Measurements from ENCODE around the gene CCDC110. TPM values are rescaled to one million over a fixed set of nuclear protein-coding genes. Genes with fewer than 3 reads are reported as not detected.
A peak's percentile ranks its signal among the peaks of the same experiment; 100 is the strongest.

The CCDC110 gene
- total and polyA plus RNA-seq, 2 of the 13 experiments (the other 11 are each of a cell fraction or from before 2014, with no cell fraction given), result not detected

- in situ Hi-C loops (cut with HindIII; ENCODE audit: extremely low pct_ligation_motif_present, low pct_unique_long_range_greater_than_20kb), result no loop called here
- no peak for TF ChIP-seq ZNF776 (CRISPR knock-in tag; IDR thresholded peaks at IDR 0.05)
- no peak for TF ChIP-seq EEA1 (CRISPR knock-in tag; IDR thresholded peaks at IDR 0.05; ENCODE audit: borderline replicate concordance)
- no peak for TF ChIP-seq TRIM24 (CRISPR knock-in tag; IDR thresholded peaks at IDR 0.05)
- no peak for TF ChIP-seq ZNF784 (CRISPR knock-in tag; IDR thresholded peaks at IDR 0.05; ENCODE audit: borderline replicate concordance)
- TF ChIP-seq GABPA (IDR thresholded peaks at IDR 0.05; ENCODE audit: low read depth, low read length), result no peak
- no peak for TF ChIP-seq GABPA (CRISPR knock-in tag; IDR thresholded peaks at IDR 0.05; ENCODE audit: low read depth)
- no peak for TF ChIP-seq REL (CRISPR knock-in tag; conservative IDR thresholded peaks at IDR 0.05)
- TF ChIP-seq ZNF276 (CRISPR knock-in tag; IDR thresholded peaks at IDR 0.05; ENCODE audit: low read depth), result no peak
- TF ChIP-seq ZBTB2 (CRISPR knock-in tag; IDR thresholded peaks at IDR 0.05; ENCODE audit: low read depth), result no peak
- no peak for TF ChIP-seq ZNF350 (CRISPR knock-in tag; IDR thresholded peaks at IDR 0.05; ENCODE audit: borderline replicate concordance, low read depth)
- TF ChIP-seq ZNF678 (CRISPR knock-in tag; IDR thresholded peaks at IDR 0.05), result no peak
- no peak for TF ChIP-seq JUN (CRISPR knock-in tag; IDR thresholded peaks at IDR 0.05)
- no peak for TF ChIP-seq ZNF614 (CRISPR knock-in tag; IDR thresholded peaks at IDR 0.05; ENCODE audit: borderline replicate concordance)
- TF ChIP-seq ZNF792 (CRISPR knock-in tag; IDR thresholded peaks at IDR 0.05), result no peak
- no peak for TF ChIP-seq PAXIP1 (CRISPR knock-in tag; conservative IDR thresholded peaks at IDR 0.05)
- TF ChIP-seq ZUFSP (CRISPR knock-in tag; IDR thresholded peaks at IDR 0.05; ENCODE audit: borderline replicate concordance), result no peak
Observed at GRCh38 chr4:185399466-185399865, 72.1 kb downstream of the CCDC110 start.

More at GRCh38 chr4:185399466-185399865, 72.1 kb downstream of the CCDC110 start:
- H3K9me3 ChIP-seq (ENCODE audit: low read length), result no peaks in the 10 kb centered on the region
- DNase-seq (ENCODE audit: low spot score), result no peak
- H3K79me2 ChIP-seq (ENCODE audit: insufficient read depth, low read length), result peaks cover 2% of the 10 kb centered on the region
- no peak overlapping the region; a peak in 1 of 6 replicates for H3K4me3 ChIP-seq (replicated peaks in 1 of 3; ENCODE audit: insufficient read depth in 1 of 3, low read depth in 2 of 3, low read length in 3 of 3)
- POLR2A ChIA-PET, result no interaction called here
- WGBS (ENCODE audit: low lambda C conversion rate), result 94% methylated on average over 8 of the region's 8 CpGs
- no peaks in the 10 kb centered on the region; the same call in 1 of the 2 replicates for H4K20me1 ChIP-seq (ENCODE audit: insufficient read depth, low read length)
- no peak overlapping the region for H3K9ac ChIP-seq (ENCODE audit: insufficient read depth, low read depth, low read length)
- no peak for FAIRE-seq
- H3K4me2 ChIP-seq (ENCODE audit: low read depth, low read length), result peak overlapping the region; percentile 74; the same call in 1 of the 2 replicates
- no peak for ATAC-seq
- H3K27me3 ChIP-seq (ENCODE audit: control insufficient read depth in 1 of 2, insufficient read depth in 2 of 2, low read length in 2 of 2), result no peaks in the 10 kb centered on the region
- peaks cover 2 to 21% of the 10 kb centered on the region in 2 experiments; a peak in 3 of 5 replicates for H3K36me3 ChIP-seq (replicated peaks in 1 of 2; ENCODE audit: control insufficient read depth in 1 of 2, insufficient read depth in 2 of 2, low read length in 2 of 2)
- CTCF ChIA-PET (ENCODE audit: low intra/inter-chr PET ratio, low total read pairs), result no interaction called here
- H2AFZ ChIP-seq (ENCODE audit: low read length), result no peak overlapping the region
- BruUV-seq (replicated peaks), result no TSS peak
- intact Hi-C loops (cut with micrococcal nuclease; ENCODE audit: unreplicated experiment), result loop anchor here (5.0 kb wide), 1 partner anchor 197 kb away; the partner anchor contains the start of gene CFAP97
- H3K27ac ChIP-seq (ENCODE audit: extremely low read length, insufficient read depth, low read length), result no peak overlapping the region
- H3K4me1 ChIP-seq (ENCODE audit: insufficient read depth, low read length), result peaks cover 41% of the 10 kb centered on the region
